ENCODE data around the gene RYR2.

DNA sequence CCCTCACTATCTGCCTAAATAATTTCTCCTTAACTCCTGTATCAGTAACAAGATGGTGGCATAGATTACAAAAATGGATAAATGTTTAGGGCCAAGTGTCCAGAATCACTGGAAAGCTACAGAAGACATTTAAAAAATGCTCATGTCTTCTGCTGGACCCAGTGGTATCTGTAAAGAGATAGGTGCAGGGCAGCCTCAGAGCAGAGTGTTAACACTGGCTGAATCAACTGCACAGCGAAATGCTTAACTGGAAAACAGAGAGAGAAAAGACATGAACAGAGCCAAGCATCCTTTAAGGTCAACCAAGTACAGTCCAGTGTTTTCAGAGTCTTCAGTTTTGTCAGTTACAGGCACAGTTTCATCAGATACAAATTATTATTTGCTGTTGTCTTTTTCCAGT lies 429.4 kb downstream of the RYR2 start:
- no peak for TF ChIP-seq EZH2 (IDR thresholded peaks at IDR 0.05; ENCODE audit: borderline replicate concordance, insufficient read depth, low read depth, low read length, poor library complexity, severe bottlenecking)
- TF ChIP-seq, protein P1, sequence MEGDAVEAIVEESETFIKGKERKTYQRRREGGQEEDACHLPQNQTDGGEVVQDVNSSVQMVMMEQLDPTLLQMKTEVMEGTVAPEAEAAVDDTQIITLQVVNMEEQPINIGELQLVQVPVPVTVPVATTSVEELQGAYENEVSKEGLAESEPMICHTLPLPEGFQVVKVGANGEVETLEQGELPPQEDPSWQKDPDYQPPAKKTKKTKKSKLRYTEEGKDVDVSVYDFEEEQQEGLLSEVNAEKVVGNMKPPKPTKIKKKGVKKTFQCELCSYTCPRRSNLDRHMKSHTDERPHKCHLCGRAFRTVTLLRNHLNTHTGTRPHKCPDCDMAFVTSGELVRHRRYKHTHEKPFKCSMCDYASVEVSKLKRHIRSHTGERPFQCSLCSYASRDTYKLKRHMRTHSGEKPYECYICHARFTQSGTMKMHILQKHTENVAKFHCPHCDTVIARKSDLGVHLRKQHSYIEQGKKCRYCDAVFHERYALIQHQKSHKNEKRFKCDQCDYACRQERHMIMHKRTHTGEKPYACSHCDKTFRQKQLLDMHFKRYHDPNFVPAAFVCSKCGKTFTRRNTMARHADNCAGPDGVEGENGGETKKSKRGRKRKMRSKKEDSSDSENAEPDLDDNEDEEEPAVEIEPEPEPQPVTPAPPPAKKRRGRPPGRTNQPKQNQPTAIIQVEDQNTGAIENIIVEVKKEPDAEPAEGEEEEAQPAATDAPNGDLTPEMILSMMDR (IDR thresholded peaks at IDR 0.05): no peak
